Smooth muscle cell of the brain vasculature (primary cell): ENCODE results near the gene RRM1.
"Not testable (repeated sequence)": the region's sequence is repeated elsewhere in the genome, so short reads cannot be mapped to it uniquely, and the experiment has no call there.

Experiments used
- DNase-seq: peaks from one replicate; pipeline ENCODE4 v3.0.0-alpha.2; 2012; ENCODE audit warnings: low read depth, low spot score

Gene RRM1

GRCh38 chr11:4076774-4077173 lies 17.8 kb upstream of the RRM1 start:
- DNase-seq = no peak

GRCh38 chr11:4083198-4083597 lies 11.4 kb upstream of the RRM1 start:
- DNase-seq = no peak

- DNase-seq = no peak
These were observed 10.0 kb upstream of the RRM1 start for GRCh38 chr11:4084406-4085125.

GRCh38 chr11:4085575-4085974 lies 9.0 kb upstream of the RRM1 start:
- no peak for DNase-seq

GRCh38 chr11:4086575-4087353 lies 7.8 kb upstream of the RRM1 start:
- no peak for DNase-seq

GRCh38 chr11:4087551-4087950 lies 7.0 kb upstream of the RRM1 start:
- no peak for DNase-seq

- DNase-seq = no peak
These were observed 4.3 kb upstream of the RRM1 start for GRCh38 chr11:4090258-4090657.

GRCh38 chr11:4092026-4092425 lies 2.6 kb upstream of the RRM1 start:
- no peak for DNase-seq

GRCh38 chr11:4093519-4094347 lies 866 bp upstream of the RRM1 start:
- DNase-seq = no peak

GRCh38 chr11:4095509-4096230 lies 1.1 kb downstream of the RRM1 start:
- no peak for DNase-seq

GRCh38 chr11:4098026-4098621 lies 3.5 kb downstream of the RRM1 start:
- DNase-seq = no peak

GRCh38 chr11:4102711-4103110 lies 8.1 kb downstream of the RRM1 start:
- no peak for DNase-seq

- no peak for DNase-seq
These were observed 8.7 kb downstream of the RRM1 start for GRCh38 chr11:4103269-4103668.

- no peak for DNase-seq
These were observed 11.3 kb downstream of the RRM1 start for GRCh38 chr11:4105916-4106315.

GRCh38 chr11:4111834-4112233 lies 17.2 kb downstream of the RRM1 start:
- DNase-seq = no peak

GRCh38 chr11:4115128-4115527 lies 20.5 kb downstream of the RRM1 start:
- no peak for DNase-seq

- no peak for DNase-seq
These were observed 23.5 kb downstream of the RRM1 start for GRCh38 chr11:4118107-4118506.

- DNase-seq = no peak
These were observed 28.6 kb downstream of the RRM1 start for GRCh38 chr11:4123218-4123617.

GRCh38 chr11:4125141-4125540 lies 30.5 kb downstream of the RRM1 start:
- no peak for DNase-seq

GRCh38 chr11:4127357-4127756 lies 32.8 kb downstream of the RRM1 start:
- DNase-seq = no peak

- DNase-seq = not testable (repeated sequence)
These were observed 35.6 kb downstream of the RRM1 start for GRCh38 chr11:4130219-4130618.
